HG03066 (cell line): ENCODE measurements around the gene IGFALS.

Experiments used
- ATAC-seq: cut with Tn5 transposase; IDR thresholded peaks from one replicate; pipeline ENCODE4 v1.9.1; 2021; ENCODE audit warnings: low read depth; ENCODE audit not compliant: unreplicated experiment

Gene IGFALS

GRCh38 chr16:1793578-1794220 lies at the start of gene IGFALS:
Gene IGFALS (minus strand): TSS chr16:1793705. CDS start chr16:1793652, 53 bp downstream.
- ATAC-seq: no peak

- no peak for ATAC-seq
Observed at GRCh38 chr16:1839554-1839953, 46.0 kb upstream of the IGFALS start.

- ATAC-seq: no peak
Observed at GRCh38 chr16:1834096-1834495, 40.6 kb upstream of the IGFALS start.

- no peak for ATAC-seq
Observed at GRCh38 chr16:1832838-1833454, 39.4 kb upstream of the IGFALS start.

- no peak for ATAC-seq
Observed at GRCh38 chr16:1831186-1832075, 37.9 kb upstream of the IGFALS start.

- ATAC-seq: no peak
Observed at GRCh38 chr16:1830213-1830612, 36.7 kb upstream of the IGFALS start.

- no peak for ATAC-seq
Observed at GRCh38 chr16:1828645-1829410, 35.3 kb upstream of the IGFALS start.

- peak; percentile 85 for ATAC-seq
Observed at GRCh38 chr16:1826691-1827573, 33.4 kb upstream of the IGFALS start, which contains the start of the genes FAHD1 and HAGH. Gene FAHD1 (plus strand): TSS chr16:1827206. CDS start chr16:1827239, 33 bp downstream. Gene HAGH (minus strand): TSS chr16:1826825. CDS start chr16:1826787, 38 bp downstream.

- ATAC-seq: peak; percentile 54
Observed at GRCh38 chr16:1825864-1826690, 32.6 kb upstream of the IGFALS start.

- no peak for ATAC-seq
Observed at GRCh38 chr16:1825381-1825863, 31.9 kb upstream of the IGFALS start.

- ATAC-seq: no peak
Observed at GRCh38 chr16:1823821-1824220, 30.3 kb upstream of the IGFALS start.

GRCh38 chr16:1822801-1823200 lies 29.3 kb upstream of the IGFALS start:
- no peak for ATAC-seq

GRCh38 chr16:1821861-1822611 lies 28.5 kb upstream of the IGFALS start:
- ATAC-seq: no peak

GRCh38 chr16:1820946-1821290 lies 27.4 kb upstream of the IGFALS start:
- ATAC-seq: no peak

- ATAC-seq: no peak
Observed at GRCh38 chr16:1820096-1820945, 26.8 kb upstream of the IGFALS start.

GRCh38 chr16:1819611-1820010 lies 26.1 kb upstream of the IGFALS start:
- no peak for ATAC-seq
